Gastroesophageal sphincter (tissue), 4 donors: Measurements from ENCODE around the gene PANK4. TPM values are rescaled to one million over a fixed set of nuclear protein-coding genes. Genes with fewer than 3 reads are reported as not detected.
"Not testable (repeated sequence)": the region's sequence is repeated elsewhere in the genome, so short reads cannot be mapped to it uniquely, and the experiment has no call there.

Experiments used
- ATAC-seq: fragments of 150-250 bp; one replicate; pipeline ENCODE4 v1.9.1; 2016; ENCODE audit warnings: mild to moderate bottlenecking, moderate library complexity
- H3K27ac ChIP-seq, 4 donors: fragments of 200-600 bp; sonication (generic) in 3 of 4; 1 replicate in 3 of 4; 2 replicates in 1 of 4; pipeline ENCODE4 v1.5.1; 2016 to 2019
- H3K27me3 ChIP-seq: fragments of 200-600 bp; sonication (generic); one replicate; pipeline ENCODE4 v1.5.1; 2019
- H3K36me3 ChIP-seq, 2 donors: fragments of 200-600 bp; sonication (generic); one replicate each; pipeline ENCODE4 v1.5.1; 2019; ENCODE audit warnings: control low read depth in 1 of 2
- H3K4me1 ChIP-seq, 3 donors: fragments of 200-600 bp; sonication (generic); 1 replicate in 2 of 3; 2 replicates in 1 of 3; pipeline ENCODE4 v1.5.1; 2016 to 2019; ENCODE audit warnings: control low read depth in 2 of 3
- H3K4me3 ChIP-seq, 2 donors: fragments of 200-600 bp; sonication (generic); one replicate each; pipeline ENCODE4 v1.5.1; 2019; ENCODE audit warnings: mild to moderate bottlenecking in 1 of 2, moderate library complexity in 1 of 2
- H3K9me3 ChIP-seq, 3 donors: fragments of 200-600 bp; sonication (generic); one replicate each; pipeline ENCODE4 v1.5.1; 2017 to 2019; ENCODE audit warnings: control low read depth in 2 of 3
- CTCF ChIP-seq, 4 experiments: fragments of 200-600 bp in 2 of 4; fragments of 450-650 bp in 2 of 4; sonication (generic) in 1 of 4; IDR thresholded peaks; one replicate each; pipeline ENCODE4 v1.5.1; 2017 to 2019; ENCODE audit warnings: antibody characterized with exemption in 4 of 4, mild to moderate bottlenecking in 2 of 4, moderate library complexity in 2 of 4
- EP300 ChIP-seq: sonication (generic); formaldehyde crosslinking; IDR thresholded peaks from one replicate; pipeline ENCODE4 v1.6.1; 2017; ENCODE audit warnings: antibody characterized with exemption, mild to moderate bottlenecking
- POLR2A ChIP-seq, 2 donors: fragments of 450-650 bp; IDR thresholded peaks; one replicate each; pipeline ENCODE4 v1.6.1; 2017; ENCODE audit warnings: antibody characterized with exemption in 2 of 2, mild to moderate bottlenecking in 2 of 2, moderate library complexity in 1 of 2
- POLR2AphosphoS5 ChIP-seq: sonication (generic); formaldehyde crosslinking; IDR thresholded peaks from one replicate; pipeline ENCODE4 v1.6.1; 2017; ENCODE audit warnings: antibody characterized with exemption
- WGBS, 2 donors: methylation state at CpG; one replicate each; pipeline ENCODE4 v1.1.5; 2018; ENCODE audit warnings: low coverage in 1 of 2; 5-methylcytosine and 5-hydroxymethylcytosine counted together
- total RNA-seq, 4 donors: library from RNA; depleted of rRNA; stranded (reverse); fragments of >200 nt; gene quantifications; one replicate each; pipeline ENCODE4 v1.1.0, GENCODE V29; 2016

The PANK4 gene
- total RNA-seq, 4 donors from 2014 or later = 32.6 to 46.8 (median 34.0) TPM

DNA sequence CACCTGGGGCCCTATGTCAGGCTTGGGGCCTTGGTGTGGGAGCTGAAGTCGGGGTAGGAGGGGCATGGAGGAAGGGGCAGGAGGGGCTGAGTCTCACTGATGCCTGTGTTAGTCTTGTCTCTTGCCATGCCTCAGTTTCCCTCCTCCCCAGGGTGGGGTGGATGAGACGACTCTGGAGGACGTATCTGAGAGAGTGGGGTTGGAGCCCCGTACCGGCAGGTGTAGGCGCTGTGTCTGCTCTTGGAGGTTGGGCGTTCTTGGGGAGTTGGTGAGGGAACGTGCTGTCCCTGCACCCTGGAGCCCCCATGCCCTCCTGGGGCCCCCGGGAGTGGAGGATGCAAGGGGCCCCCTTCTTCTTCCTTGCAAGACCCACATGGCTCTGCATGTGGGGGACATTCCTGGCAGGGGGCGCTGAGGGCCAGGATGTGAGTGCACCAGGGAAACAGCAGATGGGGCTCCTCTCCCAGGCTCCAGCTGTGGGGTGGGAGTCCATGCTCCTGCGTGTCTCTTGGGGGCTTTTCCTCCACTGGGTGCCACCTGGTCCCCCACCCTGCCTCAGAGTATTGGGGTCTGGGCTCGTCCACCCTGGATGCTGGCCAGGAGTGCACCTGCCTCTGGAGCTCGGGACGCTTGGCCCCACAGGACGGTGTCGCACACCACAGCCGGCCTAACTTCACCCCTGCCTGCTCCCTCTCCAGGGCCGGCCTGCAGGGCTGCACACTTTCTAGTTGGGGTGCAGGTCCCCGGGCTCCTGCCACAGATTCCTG lies 28.4 kb upstream of the PANK4 start:
- peaks cover 0 to 19% of the 10 kb centered on the region in 2 donors for H3K36me3 ChIP-seq
- peaks cover 5% of the 10 kb centered on the region for H3K27me3 ChIP-seq
- no CpG with 5 or more reads among the region's 19 CpGs for WGBS, 2 donors
- peak overlapping the region in 3 of 4 donors; percentile 84 to 90 (median 87) for H3K27ac ChIP-seq
- H3K4me3 ChIP-seq = peak overlapping the region in 1 of 2 donors; percentile 58
- no peak for ATAC-seq
- peaks cover 0 to 63% (median 18%) of the 10 kb centered on the region in 3 donors for H3K4me1 ChIP-seq
- H3K9me3 ChIP-seq = no peaks in the 10 kb centered on the region
- TF ChIP-seq CTCF (IDR thresholded peaks at IDR 0.05) (peak in 2 of 4 experiments; percentile 13 to 39), EP300 (no peak), POLR2AphosphoS5 (no peak)

- peak overlapping the region in 1 of 4 donors; percentile 90 for H3K27ac ChIP-seq
- peaks cover 0 to 12% of the 10 kb centered on the region in 2 donors for H3K36me3 ChIP-seq
- no peak for TF ChIP-seq POLR2A (IDR thresholded peaks at IDR 0.05)
- no peak for TF ChIP-seq POLR2AphosphoS5
- no peak for TF ChIP-seq CTCF (IDR thresholded peaks at IDR 0.05)
- TF ChIP-seq EP300 = no peak
- 67% methylated on average over 1 of the region's 30 CpGs; no CpG with 5 or more reads in 1 of the 2 donors for WGBS, 2 donors
- peaks cover 5% of the 10 kb centered on the region for H3K27me3 ChIP-seq
- peaks cover 0 to 63% (median 22%) of the 10 kb centered on the region in 3 donors for H3K4me1 ChIP-seq
- no peak for ATAC-seq
- no peaks in the 10 kb centered on the region for H3K9me3 ChIP-seq
- no peak overlapping the region for H3K4me3 ChIP-seq
Measured at GRCh38 chr1:2553871-2554620, 27.6 kb upstream of the PANK4 start.

DNA sequence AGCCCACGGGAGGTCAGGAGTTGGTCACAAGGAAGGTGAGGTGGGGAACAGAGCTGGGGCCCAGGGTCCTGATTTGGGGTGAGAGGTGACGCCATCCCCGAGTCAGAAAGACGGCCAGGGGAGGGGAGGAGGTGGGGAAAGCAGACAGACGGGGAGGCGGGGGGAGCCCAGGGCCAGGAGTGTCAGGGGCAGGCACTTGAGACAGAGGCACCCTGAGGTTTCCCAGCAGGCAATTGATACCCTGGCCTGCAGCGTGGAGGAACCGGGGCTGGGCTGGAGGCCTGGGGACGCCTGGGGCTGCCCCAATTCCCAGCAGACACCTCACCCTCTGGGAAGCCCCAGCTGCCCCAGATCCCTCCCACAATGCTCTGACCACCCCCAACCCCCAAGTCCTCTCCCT lies 26.7 kb upstream of the PANK4 start:
- 80% methylated on average over 1 of the region's 9 CpGs; no CpG with 5 or more reads in 1 of the 2 donors for WGBS, 2 donors
- H3K4me1 ChIP-seq = peaks cover 0 to 63% (median 23%) of the 10 kb centered on the region in 3 donors
- ATAC-seq = not testable (repeated sequence)

DNA sequence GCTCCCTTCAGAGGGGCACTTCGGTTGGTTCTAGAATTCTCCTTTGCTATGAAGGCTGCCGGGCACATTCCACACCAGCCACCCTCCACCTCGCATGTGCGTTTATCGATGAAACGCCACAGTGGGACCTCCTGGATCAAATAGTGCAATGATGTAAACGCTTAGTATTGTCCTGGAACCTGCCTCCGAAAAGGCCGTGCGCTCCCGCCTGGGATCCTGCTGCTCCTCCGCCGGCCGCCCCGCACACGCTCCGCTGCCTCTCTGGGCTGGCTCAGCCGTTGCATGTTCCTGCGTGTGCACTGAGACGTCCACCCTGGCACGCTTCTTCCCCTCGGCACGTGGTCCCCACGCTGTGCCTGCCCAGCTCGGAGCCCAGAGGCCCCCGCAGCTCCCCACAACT lies 25.8 kb upstream of the PANK4 start:
- H3K36me3 ChIP-seq = no peaks in the 10 kb centered on the region
- H3K27me3 ChIP-seq = peaks cover 13% of the 10 kb centered on the region
- H3K4me1 ChIP-seq = peaks cover 0 to 63% (median 24%) of the 10 kb centered on the region in 3 donors
- H3K27ac ChIP-seq = no peak overlapping the region
- WGBS, 2 donors = 60% methylated on average over 1 of the region's 26 CpGs; no CpG with 5 or more reads in 1 of the 2 donors
- H3K9me3 ChIP-seq = no peaks in the 10 kb centered on the region
- TF ChIP-seq EP300 (no peak), CTCF (IDR thresholded peaks at IDR 0.05) (no peak), POLR2A (IDR thresholded peaks at IDR 0.05) (no peak), POLR2AphosphoS5 (no peak)
- no peak overlapping the region for H3K4me3 ChIP-seq
- ATAC-seq = no peak

More for the DNA sequence above, 26.7 kb upstream of the PANK4 start:
- H3K36me3 ChIP-seq, H3K4me3 ChIP-seq, H3K27me3 ChIP-seq, H3K27ac ChIP-seq, H3K9me3 ChIP-seq: not testable (repeated sequence)

DNA sequence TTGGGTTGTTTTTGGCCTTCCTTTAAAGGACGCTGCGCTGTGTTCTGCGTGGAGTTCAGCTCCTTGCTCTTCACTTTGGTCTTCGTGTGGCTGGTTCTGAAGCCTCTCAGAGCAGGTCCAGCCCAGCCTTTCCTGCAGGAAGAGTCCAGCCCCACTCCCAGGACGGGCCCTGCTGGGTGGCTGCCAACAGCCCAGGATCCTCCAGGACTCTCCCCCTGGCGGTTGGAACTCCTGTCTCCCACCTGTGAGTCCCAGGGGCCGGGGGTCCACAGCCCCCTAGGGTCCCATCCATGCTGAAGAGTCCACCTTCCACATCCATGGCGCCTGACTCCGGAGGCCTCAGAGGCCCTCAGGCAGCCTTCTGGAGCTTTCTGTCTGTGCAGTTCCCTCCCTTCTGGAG lies 25.1 kb upstream of the PANK4 start:
- WGBS, 2 donors = 78 to 89% methylated on average over 3 to 4 of the region's 9 CpGs
- not testable (repeated sequence) for H3K9me3 ChIP-seq, H3K4me3 ChIP-seq, ATAC-seq, H3K36me3 ChIP-seq
- peaks cover 0 to 63% (median 22%) of the 10 kb centered on the region in 3 donors for H3K4me1 ChIP-seq
- peaks cover 19% of the 10 kb centered on the region for H3K27me3 ChIP-seq
- H3K27ac ChIP-seq = peak overlapping the region in 2 of 4 donors; percentile 41 to 44

DNA sequence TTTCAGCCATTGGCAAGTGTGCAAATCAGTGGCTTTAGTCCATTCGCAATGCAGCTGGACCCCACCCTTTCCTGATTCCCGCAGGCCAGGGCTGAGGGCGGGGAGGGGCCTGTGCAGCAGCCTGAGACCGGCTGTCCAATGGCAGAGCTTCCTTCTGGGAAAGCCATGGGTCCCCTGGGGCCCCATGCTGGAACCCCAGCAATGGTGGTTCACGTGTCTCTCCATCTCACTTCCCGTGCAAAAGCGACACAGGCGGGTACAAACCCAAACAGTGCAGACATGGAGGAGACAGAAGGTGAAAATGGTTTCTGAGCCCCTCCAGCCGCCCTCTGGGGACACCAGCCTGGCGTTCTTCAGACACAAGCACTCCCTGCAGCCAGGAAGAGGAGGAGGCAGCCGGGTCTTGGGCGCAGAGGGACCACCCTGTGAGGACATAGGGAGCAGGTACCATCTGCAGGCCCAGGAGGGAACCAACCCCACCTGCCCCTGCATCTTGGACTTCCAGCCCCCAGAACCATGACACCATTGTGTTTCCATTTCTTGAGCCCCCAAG lies 24.0 kb upstream of the PANK4 start:
- H3K27ac ChIP-seq = peak overlapping the region in 3 of 4 donors; percentile 41 to 88 (median 61)
- not testable (repeated sequence) for H3K9me3 ChIP-seq, ATAC-seq, H3K36me3 ChIP-seq
- H3K4me1 ChIP-seq = peaks cover 0 to 66% (median 33%) of the 10 kb centered on the region in 3 donors
- peaks cover 31% of the 10 kb centered on the region for H3K27me3 ChIP-seq
- 81% methylated on average over 3 of the region's 12 CpGs; no CpG with 5 or more reads in 1 of the 2 donors for WGBS, 2 donors
- H3K4me3 ChIP-seq = peak overlapping the region in 1 of 2 donors; percentile 23

DNA sequence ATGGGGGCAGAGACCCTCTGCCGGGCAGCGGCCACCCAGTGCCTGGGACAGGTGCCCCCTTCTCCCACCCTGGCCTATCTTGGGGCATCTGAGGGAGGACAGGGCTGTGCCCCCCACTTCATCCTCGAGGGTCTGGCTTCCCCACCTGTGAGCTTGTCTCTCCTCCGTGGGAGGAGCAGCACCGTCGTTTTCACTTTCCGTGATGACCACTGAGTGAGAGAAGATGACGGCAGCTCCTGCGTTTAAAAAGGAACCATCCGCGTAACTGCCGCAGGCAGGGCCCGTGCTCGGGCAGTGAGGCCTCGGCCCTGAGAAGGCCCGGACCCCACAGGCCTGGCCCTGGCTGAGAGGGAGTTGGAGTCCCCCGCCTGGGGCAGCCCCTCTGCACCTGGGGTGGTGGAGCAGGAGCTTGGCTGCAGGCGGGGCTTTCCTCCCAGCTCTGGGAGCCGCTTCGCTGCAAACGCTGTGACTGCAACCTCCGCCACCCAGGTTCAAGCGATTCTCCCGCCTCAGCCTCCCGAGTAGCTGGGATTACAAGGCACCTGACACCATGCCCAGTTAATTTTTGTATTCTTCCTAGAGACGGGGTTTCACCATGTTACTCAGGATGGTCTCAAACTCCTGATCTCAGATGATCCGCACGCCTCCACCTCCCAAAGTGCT lies 23.1 kb upstream of the PANK4 start:
- Histone ChIP-seq H3K27me3 (peaks cover 39% of the 10 kb centered on the region), H3K4me3 (peak overlapping the region in 1 of 2 donors; percentile 61), H3K27ac (peak overlapping the region; percentile 61 to 90 (median 88)), H3K4me1 (peaks cover 0 to 66% (median 33%) of the 10 kb centered on the region in 3 donors)
- not testable (repeated sequence) for H3K36me3 ChIP-seq, H3K9me3 ChIP-seq, ATAC-seq
- no CpG with 5 or more reads among the region's 28 CpGs for WGBS, 2 donors
